ENCODE data around the gene VWA3A. TPM values are rescaled to one million over a fixed set of nuclear protein-coding genes. Genes with fewer than 3 reads are reported as not detected.

The VWA3A gene
- total RNA-seq, 1 experiment from 2014 or later = not detected

DNA sequence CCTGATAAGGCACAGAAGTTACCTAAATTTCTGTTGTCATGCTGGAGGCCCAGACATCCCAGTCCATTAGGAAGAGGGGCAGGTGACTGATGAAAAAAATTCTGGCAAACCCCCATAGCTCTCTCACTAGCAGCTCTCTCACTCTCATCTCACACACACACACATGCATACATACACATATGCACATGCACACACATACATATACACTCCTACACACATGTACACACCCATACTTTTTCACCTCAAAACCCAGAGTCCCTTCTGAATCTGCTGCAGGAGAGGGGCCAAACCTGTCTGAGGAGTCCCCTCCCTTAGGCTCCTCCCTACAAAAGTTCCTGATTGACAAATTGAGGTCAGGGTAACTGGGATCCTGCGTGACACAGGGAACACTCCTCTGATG is 47.4 kb downstream of the VWA3A start:
- no peak overlapping the region for H3K9ac ChIP-seq (ENCODE audit: low read length)
- H2AFZ ChIP-seq (ENCODE audit: low read depth, low read length, poor library complexity, severe bottlenecking) = no peak overlapping the region
- TF ChIP-seq, protein P1, sequence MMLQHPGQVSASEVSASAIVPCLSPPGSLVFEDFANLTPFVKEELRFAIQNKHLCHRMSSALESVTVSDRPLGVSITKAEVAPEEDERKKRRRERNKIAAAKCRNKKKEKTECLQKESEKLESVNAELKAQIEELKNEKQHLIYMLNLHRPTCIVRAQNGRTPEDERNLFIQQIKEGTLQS (IDR thresholded peaks at IDR 0.05) = no peak
- TF ChIP-seq, protein P2, sequence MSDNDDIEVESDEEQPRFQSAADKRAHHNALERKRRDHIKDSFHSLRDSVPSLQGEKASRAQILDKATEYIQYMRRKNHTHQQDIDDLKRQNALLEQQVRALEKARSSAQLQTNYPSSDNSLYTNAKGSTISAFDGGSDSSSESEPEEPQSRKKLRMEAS (IDR thresholded peaks at IDR 0.05) = no peak
- TF ChIP-seq RAD21 (IDR thresholded peaks at IDR 0.05; ENCODE audit: low read depth) (no peak), POLR2AphosphoS5 (IDR thresholded peaks at IDR 0.05; ENCODE audit: low read depth, low read length) (no peak), EZH2phosphoT487 (IDR thresholded peaks at IDR 0.05; ENCODE audit: borderline replicate concordance) (no peak), ZFX (IDR thresholded peaks at IDR 0.05) (no peak), SRF (IDR thresholded peaks at IDR 0.05; ENCODE audit: low read depth) (no peak), TCF7L2 (IDR thresholded peaks at IDR 0.05; ENCODE audit: borderline replicate concordance, extremely low read depth, insufficient read depth, insufficient read length) (no peak), YY1 (IDR thresholded peaks at IDR 0.05; ENCODE audit: extremely low read depth, insufficient replicate concordance, low read depth, low read length) (no peak), SP1 (IDR thresholded peaks at IDR 0.05; ENCODE audit: low read depth) (no peak), CBX3 (IDR thresholded peaks at IDR 0.05; ENCODE audit: low read depth) (no peak), CEBPB (IDR thresholded peaks at IDR 0.05; ENCODE audit: low read depth) (no peak), JUND (IDR thresholded peaks at IDR 0.05) (no peak)
- TF ChIP-seq, protein P3, sequence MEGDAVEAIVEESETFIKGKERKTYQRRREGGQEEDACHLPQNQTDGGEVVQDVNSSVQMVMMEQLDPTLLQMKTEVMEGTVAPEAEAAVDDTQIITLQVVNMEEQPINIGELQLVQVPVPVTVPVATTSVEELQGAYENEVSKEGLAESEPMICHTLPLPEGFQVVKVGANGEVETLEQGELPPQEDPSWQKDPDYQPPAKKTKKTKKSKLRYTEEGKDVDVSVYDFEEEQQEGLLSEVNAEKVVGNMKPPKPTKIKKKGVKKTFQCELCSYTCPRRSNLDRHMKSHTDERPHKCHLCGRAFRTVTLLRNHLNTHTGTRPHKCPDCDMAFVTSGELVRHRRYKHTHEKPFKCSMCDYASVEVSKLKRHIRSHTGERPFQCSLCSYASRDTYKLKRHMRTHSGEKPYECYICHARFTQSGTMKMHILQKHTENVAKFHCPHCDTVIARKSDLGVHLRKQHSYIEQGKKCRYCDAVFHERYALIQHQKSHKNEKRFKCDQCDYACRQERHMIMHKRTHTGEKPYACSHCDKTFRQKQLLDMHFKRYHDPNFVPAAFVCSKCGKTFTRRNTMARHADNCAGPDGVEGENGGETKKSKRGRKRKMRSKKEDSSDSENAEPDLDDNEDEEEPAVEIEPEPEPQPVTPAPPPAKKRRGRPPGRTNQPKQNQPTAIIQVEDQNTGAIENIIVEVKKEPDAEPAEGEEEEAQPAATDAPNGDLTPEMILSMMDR (IDR thresholded peaks at IDR 0.05 in 2 of 3, conservative IDR thresholded peaks at IDR 0.05 in 1 of 3; ENCODE audit: borderline replicate concordance in 1 of 3, insufficient read depth in 1 of 3, low read depth in 2 of 3, low read length in 2 of 3) = no peak
- TF ChIP-seq, protein P4, sequence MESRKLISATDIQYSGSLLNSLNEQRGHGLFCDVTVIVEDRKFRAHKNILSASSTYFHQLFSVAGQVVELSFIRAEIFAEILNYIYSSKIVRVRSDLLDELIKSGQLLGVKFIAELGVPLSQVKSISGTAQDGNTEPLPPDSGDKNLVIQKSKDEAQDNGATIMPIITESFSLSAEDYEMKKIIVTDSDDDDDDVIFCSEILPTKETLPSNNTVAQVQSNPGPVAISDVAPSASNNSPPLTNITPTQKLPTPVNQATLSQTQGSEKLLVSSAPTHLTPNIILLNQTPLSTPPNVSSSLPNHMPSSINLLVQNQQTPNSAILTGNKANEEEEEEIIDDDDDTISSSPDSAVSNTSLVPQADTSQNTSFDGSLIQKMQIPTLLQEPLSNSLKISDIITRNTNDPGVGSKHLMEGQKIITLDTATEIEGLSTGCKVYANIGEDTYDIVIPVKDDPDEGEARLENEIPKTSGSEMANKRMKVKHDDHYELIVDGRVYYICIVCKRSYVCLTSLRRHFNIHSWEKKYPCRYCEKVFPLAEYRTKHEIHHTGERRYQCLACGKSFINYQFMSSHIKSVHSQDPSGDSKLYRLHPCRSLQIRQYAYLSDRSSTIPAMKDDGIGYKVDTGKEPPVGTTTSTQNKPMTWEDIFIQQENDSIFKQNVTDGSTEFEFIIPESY (IDR thresholded peaks at IDR 0.05; ENCODE audit: extremely low read depth, insufficient replicate concordance, low read length) = no peak
- BruUV-seq (replicated peaks) = no TSS peak
- H3K79me2 ChIP-seq (ENCODE audit: insufficient read depth, low read length) = no peaks in the 10 kb centered on the region
- H3K27ac ChIP-seq (ENCODE audit: low read depth, low read length) = no peak overlapping the region
- ATAC-seq (no peak), DNase-seq (ENCODE audit: low read depth, low spot score) (no peak)
- H3K4me2 ChIP-seq (ENCODE audit: low read length) = no peak overlapping the region
- peaks cover 27% of the 10 kb centered on the region; the same call in 1 of the 2 replicates for H3K27me3 ChIP-seq (ENCODE audit: insufficient read depth, low read length)
- H4K20me1 ChIP-seq (ENCODE audit: insufficient read depth) = no peaks in the 10 kb centered on the region
- no peaks in the 10 kb centered on the region for H3K4me1 ChIP-seq (ENCODE audit: control insufficient read depth in 1 of 2, insufficient read depth in 2 of 2, low read length in 2 of 2)
- H3K9me2 ChIP-seq (ENCODE audit: insufficient read depth) = no peaks in the 10 kb centered on the region
- ChIA-PET CTCF (no interaction called here), RAD21 (ENCODE audit: low non-redundant PET in 1 of 2, low total read pairs in 2 of 2, uncharacterized antibody in 2 of 2, unreplicated experiment in 2 of 2) (no interaction called here), POLR2A (no interaction called here)
- H3K9me3 ChIP-seq (ENCODE audit: control insufficient read depth in 1 of 2, insufficient read depth in 1 of 2, low read depth in 1 of 2, low read length in 2 of 2) = no peaks in the 10 kb centered on the region
- intact Hi-C loops (cut with micrococcal nuclease) = no loop called here
- no peaks in the 10 kb centered on the region for H3K36me3 ChIP-seq (ENCODE audit: control insufficient read depth in 1 of 2, insufficient read depth in 2 of 2, low read length in 2 of 2)
- H3K4me3 ChIP-seq (replicated peaks in 1 of 2; ENCODE audit: low read depth in 1 of 2, low read length in 2 of 2) = no peak overlapping the region

Data from HCT116 (cell line).